ENCODE data around the gene EHHADH. TPM values are rescaled to one million over a fixed set of nuclear protein-coding genes. Genes with fewer than 3 reads are reported as not detected.

The EHHADH gene
- total and polyA plus RNA-seq, 2 of the 13 experiments (the other 11 are each of a cell fraction or from before 2014, with no cell fraction given) = 14.5 to 38.9 TPM

DNA sequence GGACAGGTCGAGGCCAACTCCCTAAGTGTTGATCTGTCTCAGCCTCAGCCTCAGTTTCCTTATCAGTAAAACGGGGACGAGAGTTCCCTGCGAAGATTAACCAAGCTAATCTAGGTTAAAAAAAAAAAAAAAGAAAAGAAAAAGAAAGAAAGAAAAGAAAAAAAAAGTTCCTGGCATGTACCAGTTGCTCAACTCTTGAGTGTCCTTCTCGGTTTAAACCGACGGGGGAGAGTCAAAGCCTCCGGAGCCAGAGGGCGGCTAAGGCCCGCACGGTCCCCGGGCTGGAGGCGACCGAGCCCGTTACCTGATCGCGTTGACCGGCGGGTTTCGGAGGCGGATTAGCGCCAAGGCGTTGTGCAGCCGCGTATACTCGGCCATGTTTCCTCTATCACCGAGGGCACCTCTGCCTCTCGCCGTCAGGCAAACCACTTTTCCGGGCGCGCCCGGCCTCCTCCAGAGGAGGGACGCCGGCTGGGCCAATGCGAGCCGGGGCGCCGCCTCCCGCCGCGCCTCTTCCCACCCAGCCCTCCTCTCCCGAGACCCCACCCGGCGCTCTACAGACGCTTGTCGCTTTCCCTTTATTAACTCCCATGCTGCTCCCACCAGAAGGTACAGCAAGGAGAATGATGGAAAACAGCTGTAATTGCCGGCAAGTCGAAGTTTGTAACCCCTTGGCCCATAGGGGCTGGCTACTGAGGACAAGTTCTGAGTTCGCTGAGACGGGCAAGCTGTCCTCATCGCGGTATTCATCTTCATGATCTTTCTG is at the start of gene EHHADH (continued):
- TF ChIP-seq ZNF562 (CRISPR knock-in tag; IDR thresholded peaks at IDR 0.05; ENCODE audit: borderline replicate concordance) (no peak), KDM2A (CRISPR knock-in tag; IDR thresholded peaks at IDR 0.05; ENCODE audit: borderline replicate concordance, low read depth) (peak; percentile 77), RARA (CRISPR knock-in tag; IDR thresholded peaks at IDR 0.05) (peak; percentile 12; the same call in 1 of the 2 replicates), XBP1 (CRISPR knock-in tag; IDR thresholded peaks at IDR 0.05) (no peak), SCMH1 (CRISPR knock-in tag; IDR thresholded peaks at IDR 0.05; ENCODE audit: borderline replicate concordance) (no peak), ZNF761 (CRISPR knock-in tag; conservative IDR thresholded peaks at IDR 0.05) (peak; percentile 82; the same call in 1 of the 2 replicates), MZF1 (CRISPR knock-in tag; IDR thresholded peaks at IDR 0.05; ENCODE audit: borderline replicate concordance) (no peak), KLF16 (CRISPR knock-in tag; IDR thresholded peaks at IDR 0.05) (no peak; a peak in 1 of 4 replicates), PTBP1 (IDR thresholded peaks at IDR 0.05; ENCODE audit: low read depth, low read length, poor library complexity, severe bottlenecking) (no peak)
- TF ChIP-seq, protein P1, sequence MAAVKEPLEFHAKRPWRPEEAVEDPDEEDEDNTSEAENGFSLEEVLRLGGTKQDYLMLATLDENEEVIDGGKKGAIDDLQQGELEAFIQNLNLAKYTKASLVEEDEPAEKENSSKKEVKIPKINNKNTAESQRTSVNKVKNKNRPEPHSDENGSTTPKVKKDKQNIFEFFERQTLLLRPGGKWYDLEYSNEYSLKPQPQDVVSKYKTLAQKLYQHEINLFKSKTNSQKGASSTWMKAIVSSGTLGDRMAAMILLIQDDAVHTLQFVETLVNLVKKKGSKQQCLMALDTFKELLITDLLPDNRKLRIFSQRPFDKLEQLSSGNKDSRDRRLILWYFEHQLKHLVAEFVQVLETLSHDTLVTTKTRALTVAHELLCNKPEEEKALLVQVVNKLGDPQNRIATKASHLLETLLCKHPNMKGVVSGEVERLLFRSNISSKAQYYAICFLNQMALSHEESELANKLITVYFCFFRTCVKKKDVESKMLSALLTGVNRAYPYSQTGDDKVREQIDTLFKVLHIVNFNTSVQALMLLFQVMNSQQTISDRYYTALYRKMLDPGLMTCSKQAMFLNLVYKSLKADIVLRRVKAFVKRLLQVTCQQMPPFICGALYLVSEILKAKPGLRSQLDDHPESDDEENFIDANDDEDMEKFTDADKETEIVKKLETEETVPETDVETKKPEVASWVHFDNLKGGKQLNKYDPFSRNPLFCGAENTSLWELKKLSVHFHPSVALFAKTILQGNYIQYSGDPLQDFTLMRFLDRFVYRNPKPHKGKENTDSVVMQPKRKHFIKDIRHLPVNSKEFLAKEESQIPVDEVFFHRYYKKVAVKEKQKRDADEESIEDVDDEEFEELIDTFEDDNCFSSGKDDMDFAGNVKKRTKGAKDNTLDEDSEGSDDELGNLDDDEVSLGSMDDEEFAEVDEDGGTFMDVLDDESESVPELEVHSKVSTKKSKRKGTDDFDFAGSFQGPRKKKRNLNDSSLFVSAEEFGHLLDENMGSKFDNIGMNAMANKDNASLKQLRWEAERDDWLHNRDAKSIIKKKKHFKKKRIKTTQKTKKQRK (IDR thresholded peaks at IDR 0.05; ENCODE audit: low read length) = no peak
- TF ChIP-seq, protein P2, sequence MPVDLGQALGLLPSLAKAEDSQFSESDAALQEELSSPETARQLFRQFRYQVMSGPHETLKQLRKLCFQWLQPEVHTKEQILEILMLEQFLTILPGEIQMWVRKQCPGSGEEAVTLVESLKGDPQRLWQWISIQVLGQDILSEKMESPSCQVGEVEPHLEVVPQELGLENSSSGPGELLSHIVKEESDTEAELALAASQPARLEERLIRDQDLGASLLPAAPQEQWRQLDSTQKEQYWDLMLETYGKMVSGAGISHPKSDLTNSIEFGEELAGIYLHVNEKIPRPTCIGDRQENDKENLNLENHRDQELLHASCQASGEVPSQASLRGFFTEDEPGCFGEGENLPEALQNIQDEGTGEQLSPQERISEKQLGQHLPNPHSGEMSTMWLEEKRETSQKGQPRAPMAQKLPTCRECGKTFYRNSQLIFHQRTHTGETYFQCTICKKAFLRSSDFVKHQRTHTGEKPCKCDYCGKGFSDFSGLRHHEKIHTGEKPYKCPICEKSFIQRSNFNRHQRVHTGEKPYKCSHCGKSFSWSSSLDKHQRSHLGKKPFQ (CRISPR knock-in tag; IDR thresholded peaks at IDR 0.05; ENCODE audit: insufficient replicate concordance) = peak; percentile 63
- TF ChIP-seq, protein P3, sequence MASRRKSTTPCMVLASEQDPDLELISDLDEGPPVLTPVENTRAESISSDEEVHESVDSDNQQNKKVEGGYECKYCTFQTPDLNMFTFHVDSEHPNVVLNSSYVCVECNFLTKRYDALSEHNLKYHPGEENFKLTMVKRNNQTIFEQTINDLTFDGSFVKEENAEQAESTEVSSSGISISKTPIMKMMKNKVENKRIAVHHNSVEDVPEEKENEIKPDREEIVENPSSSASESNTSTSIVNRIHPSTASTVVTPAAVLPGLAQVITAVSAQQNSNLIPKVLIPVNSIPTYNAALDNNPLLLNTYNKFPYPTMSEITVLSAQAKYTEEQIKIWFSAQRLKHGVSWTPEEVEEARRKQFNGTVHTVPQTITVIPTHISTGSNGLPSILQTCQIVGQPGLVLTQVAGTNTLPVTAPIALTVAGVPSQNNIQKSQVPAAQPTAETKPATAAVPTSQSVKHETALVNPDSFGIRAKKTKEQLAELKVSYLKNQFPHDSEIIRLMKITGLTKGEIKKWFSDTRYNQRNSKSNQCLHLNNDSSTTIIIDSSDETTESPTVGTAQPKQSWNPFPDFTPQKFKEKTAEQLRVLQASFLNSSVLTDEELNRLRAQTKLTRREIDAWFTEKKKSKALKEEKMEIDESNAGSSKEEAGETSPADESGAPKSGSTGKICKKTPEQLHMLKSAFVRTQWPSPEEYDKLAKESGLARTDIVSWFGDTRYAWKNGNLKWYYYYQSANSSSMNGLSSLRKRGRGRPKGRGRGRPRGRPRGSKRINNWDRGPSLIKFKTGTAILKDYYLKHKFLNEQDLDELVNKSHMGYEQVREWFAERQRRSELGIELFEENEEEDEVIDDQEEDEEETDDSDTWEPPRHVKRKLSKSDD (CRISPR knock-in tag; IDR thresholded peaks at IDR 0.05; ENCODE audit: low read depth) = no peak
- TF ChIP-seq, protein P4, sequence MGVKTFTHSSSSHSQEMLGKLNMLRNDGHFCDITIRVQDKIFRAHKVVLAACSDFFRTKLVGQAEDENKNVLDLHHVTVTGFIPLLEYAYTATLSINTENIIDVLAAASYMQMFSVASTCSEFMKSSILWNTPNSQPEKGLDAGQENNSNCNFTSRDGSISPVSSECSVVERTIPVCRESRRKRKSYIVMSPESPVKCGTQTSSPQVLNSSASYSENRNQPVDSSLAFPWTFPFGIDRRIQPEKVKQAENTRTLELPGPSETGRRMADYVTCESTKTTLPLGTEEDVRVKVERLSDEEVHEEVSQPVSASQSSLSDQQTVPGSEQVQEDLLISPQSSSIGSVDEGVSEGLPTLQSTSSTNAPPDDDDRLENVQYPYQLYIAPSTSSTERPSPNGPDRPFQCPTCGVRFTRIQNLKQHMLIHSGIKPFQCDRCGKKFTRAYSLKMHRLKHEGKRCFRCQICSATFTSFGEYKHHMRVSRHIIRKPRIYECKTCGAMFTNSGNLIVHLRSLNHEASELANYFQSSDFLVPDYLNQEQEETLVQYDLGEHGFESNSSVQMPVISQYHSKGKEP (CRISPR knock-in tag; IDR thresholded peaks at IDR 0.05) = no peak
- TF ChIP-seq, protein P5, sequence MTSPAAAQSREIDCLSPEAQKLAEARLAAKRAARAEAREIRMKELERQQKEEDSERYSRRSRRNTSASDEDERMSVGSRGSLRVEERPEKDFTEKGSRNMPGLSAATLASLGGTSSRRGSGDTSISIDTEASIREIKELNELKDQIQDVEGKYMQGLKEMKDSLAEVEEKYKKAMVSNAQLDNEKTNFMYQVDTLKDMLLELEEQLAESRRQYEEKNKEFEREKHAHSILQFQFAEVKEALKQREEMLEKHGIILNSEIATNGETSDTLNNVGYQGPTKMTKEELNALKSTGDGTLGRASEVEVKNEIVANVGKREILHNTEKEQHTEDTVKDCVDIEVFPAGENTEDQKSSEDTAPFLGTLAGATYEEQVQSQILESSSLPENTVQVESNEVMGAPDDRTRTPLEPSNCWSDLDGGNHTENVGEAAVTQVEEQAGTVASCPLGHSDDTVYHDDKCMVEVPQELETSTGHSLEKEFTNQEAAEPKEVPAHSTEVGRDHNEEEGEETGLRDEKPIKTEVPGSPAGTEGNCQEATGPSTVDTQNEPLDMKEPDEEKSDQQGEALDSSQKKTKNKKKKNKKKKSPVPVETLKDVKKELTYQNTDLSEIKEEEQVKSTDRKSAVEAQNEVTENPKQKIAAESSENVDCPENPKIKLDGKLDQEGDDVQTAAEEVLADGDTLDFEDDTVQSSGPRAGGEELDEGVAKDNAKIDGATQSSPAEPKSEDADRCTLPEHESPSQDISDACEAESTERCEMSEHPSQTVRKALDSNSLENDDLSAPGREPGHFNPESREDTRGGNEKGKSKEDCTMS (CRISPR knock-in tag; conservative IDR thresholded peaks at IDR 0.05) = no peak
